Stimulated activated CD4-positive, alpha-beta T cell treated with anti-CD3 and anti-CD28 coated beads, Interleukin-1b, Interleukin-23, amount 100 ng/mL, for 48 hours (primary cell): Measurements from ENCODE around the gene FAM227B.

Experiments
- DNase-seq: peaks from one replicate; pipeline ENCODE4 v3.0.0-alpha.2; 2020

The FAM227B gene

DNA sequence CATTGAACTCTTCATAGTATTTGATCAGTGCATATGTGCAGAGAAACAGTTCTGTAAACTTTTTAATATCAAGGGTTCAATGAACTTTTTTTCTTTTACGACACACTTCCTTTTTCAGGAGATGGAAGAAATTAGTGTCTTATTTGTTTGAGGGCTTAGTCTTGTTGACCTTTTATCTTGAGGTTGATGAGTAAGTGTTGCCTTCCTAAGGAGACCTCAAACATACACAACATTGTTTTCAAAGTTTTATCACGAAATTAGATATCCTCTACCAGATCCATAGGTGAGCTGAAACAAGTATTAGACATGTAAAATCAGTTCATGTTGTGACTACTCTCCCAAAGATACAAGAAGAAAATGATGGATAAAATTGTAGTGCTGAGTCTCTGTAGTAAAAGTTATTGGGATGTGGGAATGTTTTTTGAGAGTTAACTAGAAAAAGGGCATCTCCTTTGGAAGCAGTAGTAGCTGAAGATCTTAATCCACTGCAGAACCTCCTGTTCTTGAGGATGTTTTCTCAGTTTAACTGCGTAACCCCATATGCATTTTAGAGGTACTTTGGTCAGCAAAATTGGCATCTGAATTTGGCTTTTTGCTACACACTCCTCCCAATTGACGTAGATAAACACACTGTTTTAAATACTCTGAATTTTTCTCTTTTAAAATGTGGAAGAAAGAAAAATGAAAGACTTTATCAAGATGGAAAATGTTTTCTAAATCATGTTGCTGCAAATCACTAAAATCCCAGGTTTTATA is 333.8 kb downstream of the FAM227B start:
- no peak for DNase-seq

DNA sequence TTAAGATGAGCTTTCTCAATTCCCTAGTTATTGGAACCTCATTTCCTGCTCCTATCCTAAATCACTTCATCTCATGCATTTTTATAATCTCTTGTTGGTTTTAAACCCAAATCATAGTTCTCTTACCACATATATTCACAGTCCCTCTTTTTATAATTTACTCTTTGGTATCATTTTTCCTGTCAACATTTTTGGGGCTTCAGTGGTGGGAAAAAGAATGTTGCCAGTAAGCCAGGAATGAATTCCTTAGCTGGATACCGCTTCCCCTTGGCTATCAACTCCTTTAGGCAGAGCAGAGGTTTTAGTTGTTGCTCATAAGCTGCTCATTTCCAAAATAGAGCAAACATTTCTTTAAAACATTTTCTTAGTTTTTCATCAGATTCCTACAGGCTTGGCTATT is 338.3 kb downstream of the FAM227B start:
- DNase-seq: no peak

DNA sequence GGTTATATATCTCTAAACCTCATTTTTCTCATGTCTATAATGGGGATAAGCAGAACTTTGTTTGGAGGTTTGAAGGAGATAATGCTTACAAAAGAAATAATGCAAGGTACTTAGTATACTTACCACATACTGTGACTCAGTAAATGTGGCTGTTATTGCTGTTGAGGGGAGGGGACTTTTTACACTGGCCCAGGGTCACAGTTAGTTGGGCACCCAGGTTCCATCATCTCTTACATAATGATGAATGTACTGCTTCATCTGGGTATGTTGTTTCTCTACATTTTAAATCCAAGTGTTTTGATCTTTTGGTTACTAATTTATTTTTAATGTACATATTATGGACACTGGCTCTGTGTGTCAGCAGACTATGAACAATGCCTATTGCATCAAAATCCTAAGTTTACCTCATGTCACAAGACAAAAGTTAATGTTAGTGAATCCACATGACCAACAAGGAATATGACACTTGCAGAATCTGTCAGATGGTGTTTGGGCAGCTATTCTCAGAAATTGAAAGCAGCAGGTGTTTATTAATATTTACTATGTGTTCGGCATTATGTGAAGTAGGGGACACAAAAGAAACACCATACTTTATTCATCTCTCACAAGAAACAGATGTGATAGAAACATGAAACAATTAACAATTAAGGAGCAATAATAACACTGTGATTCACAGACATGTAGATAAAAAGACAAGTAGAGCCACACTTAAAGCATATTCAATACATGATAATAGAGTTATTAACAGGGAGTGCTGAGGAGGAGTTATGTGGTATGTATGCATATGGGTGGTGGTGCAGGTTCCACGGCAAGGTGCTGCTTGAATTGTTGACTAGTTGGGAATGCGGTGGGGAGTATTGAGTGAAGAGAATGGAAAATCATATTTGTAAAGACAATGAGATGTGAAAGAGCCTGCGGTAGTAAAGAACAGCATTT is 340.8 kb downstream of the FAM227B start:
- DNase-seq: no peak

DNA sequence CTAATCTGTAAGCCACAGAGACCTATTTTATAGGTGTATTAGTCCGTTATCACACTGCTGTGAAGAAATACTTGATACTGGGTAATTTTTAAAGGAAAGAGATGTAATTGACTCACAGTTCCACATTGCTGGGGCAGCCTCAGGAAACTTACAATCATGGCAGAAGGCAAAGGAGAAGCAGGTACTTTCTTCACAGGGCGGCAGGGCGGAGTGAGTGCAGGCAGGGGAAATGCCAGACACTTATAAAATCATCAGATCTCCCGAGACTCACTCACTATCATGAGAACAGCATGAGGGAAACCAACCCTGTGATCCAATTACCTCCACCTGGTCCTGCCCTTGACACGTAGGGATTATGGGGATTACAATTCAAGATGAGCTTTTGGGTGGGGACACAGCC is 341.9 kb downstream of the FAM227B start:
- DNase-seq: no peak
